CD4-positive, alpha-beta T cell (primary cell): ENCODE measurements around the gene CPNE8. TPM values are rescaled to one million over a fixed set of nuclear protein-coding genes. Genes with fewer than 3 reads are reported as not detected.

ENCODE experiments used
- ATAC-seq: fragments of 200-7000 bp; cut with Tn5 transposase; one replicate; pipeline ENCODE4 v1.10.0; 2022; ENCODE audit warnings: mild to moderate bottlenecking; ENCODE audit not compliant: poor library complexity
- CTCF ChIA-PET: fragments of 350-600 bp; sonication (Branson Sonifier 250); formaldehyde crosslinking; loops from one replicate; lab custom pipeline; 2021; ENCODE audit warnings: antibody characterized with exemption, inconsistent platforms; lab: Charles Lee
- POLR2A ChIA-PET: fragments of 350-600 bp; sonication (Branson Sonifier 250); formaldehyde crosslinking; loops from one replicate; lab custom pipeline; 2021; ENCODE audit warnings: antibody characterized with exemption, inconsistent platforms; lab: Charles Lee
- DNase-seq, 14 experiments: peaks; one replicate each; pipeline ENCODE4 v3.0.0-alpha.2; 2013 to 2020; ENCODE audit warnings: mixed read lengths in 2 of 14
- H3K27ac ChIP-seq, 2 donors: one replicate each; pipeline versions ENCODE4 v1.5.1 to v1.7.0; 2013; ENCODE audit warnings: low read length in 2 of 2, low read depth in 1 of 2, mild to moderate bottlenecking in 1 of 2
- H3K27me3 ChIP-seq, 2 experiments: 1 replicate in 1 of 2; 2 replicates in 1 of 2; pipeline versions ENCODE4 v1.6.1 to v1.7.0; 2013; ENCODE audit warnings: low read length in 2 of 2, control low read depth in 1 of 2, mild to moderate bottlenecking in 1 of 2, moderate library complexity in 1 of 2; ENCODE audit not compliant: insufficient read depth in 2 of 2, control insufficient read depth in 1 of 2
- H3K36me3 ChIP-seq: one replicate; pipeline ENCODE4 v1.6.1; 2013; ENCODE audit warnings: low read length, control low read depth; ENCODE audit not compliant: insufficient read depth
- H3K4me1 ChIP-seq: one replicate; pipeline ENCODE4 v1.6.1; 2013; ENCODE audit warnings: low read length, control low read depth; ENCODE audit not compliant: insufficient read depth
- H3K4me3 ChIP-seq: one replicate; pipeline ENCODE4 v1.5.1; 2013; ENCODE audit warnings: mild to moderate bottlenecking, low read length, moderate library complexity
- H3K9me3 ChIP-seq, 2 experiments: 1 replicate in 1 of 2; 2 replicates in 1 of 2; pipeline versions ENCODE4 v1.6.1 to v1.7.0; 2013; ENCODE audit warnings: low read length in 2 of 2, mild to moderate bottlenecking in 2 of 2, control low read depth in 1 of 2, moderate library complexity in 1 of 2; ENCODE audit not compliant: control insufficient read depth in 1 of 2, insufficient read depth in 1 of 2
- H3K27ac Mint-ChIP-seq: one replicate; pipeline ENCODE4 v1.8.0; 2020; ENCODE audit warnings: mixed read lengths
- H3K27me3 Mint-ChIP-seq: one replicate; pipeline ENCODE4 v1.8.0; 2021; ENCODE audit warnings: mixed read lengths
- H3K36me3 Mint-ChIP-seq: one replicate; pipeline ENCODE4 v1.8.0; 2021; ENCODE audit warnings: low read depth, mixed read lengths
- H3K4me1 Mint-ChIP-seq: one replicate; pipeline ENCODE4 v1.8.0; 2021; ENCODE audit warnings: low read depth, mixed read lengths
- H3K4me3 Mint-ChIP-seq: one replicate; pipeline ENCODE4 v1.8.0; 2020; ENCODE audit warnings: mild to moderate bottlenecking, mixed read lengths
- H3K9me3 Mint-ChIP-seq: one replicate; pipeline ENCODE4 v1.8.0; 2020; ENCODE audit warnings: mixed read lengths
- intact Hi-C, 2 experiments: fragments of 100-400 bp; cut with DNase I in 1 of 2; cut with micrococcal nuclease in 1 of 2; formaldehyde crosslinking; loops; one replicate each; pipeline versions ENCODE4 v1.15.1 to v1.9.0; 2023 to 2025; cut with DNase I, micrococcal nuclease
- total RNA-seq, 174 experiments: library from RNA in 2 of 174; stranded (reverse) in 2 of 174; gene quantifications; one replicate each; pipeline ENCODE4 v1.2.3 and lab custom pipeline; 2021 to 2026
- TF ChIP-seq, protein P1 (sequence below): fragments of 200-600 bp; IDR thresholded peaks from one replicate; pipeline ENCODE4 v1.8.0; 2022; ENCODE audit warnings: antibody characterized with exemption, mild to moderate bottlenecking

The CPNE8 gene
- total RNA-seq, 2 experiments from 2014 or later: 2.7 to 3.6 TPM

DNA sequence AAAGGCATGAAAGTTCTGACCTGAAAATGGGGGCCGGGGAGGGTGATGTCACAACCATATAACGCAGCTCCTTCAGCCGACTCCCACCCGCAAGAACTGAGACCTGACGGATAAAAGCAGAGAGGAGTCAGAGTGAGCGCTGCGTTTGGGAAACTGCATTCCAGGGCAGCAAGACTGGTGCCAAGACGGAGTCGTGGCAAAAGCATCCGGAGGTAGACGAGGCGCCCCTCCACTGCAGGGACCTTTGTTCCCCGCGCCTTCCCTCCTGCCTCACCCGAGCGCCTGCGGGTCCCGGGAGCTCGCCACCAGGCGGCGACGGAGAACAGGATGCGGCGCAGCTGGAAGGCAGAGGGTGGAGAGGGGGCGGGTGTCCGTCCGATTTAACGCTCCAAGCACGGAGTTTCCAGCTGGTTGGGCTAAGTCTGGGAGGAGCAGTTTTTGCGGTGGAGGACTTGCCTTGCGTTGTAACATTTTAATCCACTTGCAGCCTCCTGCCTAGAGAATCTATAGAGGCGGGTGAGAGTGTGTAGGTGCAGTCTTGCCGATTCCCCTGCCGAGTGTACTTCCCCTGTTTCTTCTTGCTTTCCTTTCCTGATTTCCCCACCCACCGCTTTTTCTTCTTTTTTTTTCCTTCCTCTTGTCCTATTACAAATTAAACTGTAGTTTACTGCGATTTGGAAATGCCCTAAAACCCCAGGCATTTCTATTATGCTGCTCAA lies 1.2 kb upstream of the CPNE8 start:
- Mint-ChIP-seq H3K9me3 (no peaks in the 10 kb centered on the region), H3K27me3 (peaks cover 23% of the 10 kb centered on the region), H3K27ac (peak overlapping the region; percentile 42), H3K36me3 (peaks cover 6% of the 10 kb centered on the region), H3K4me3 (peak overlapping the region; percentile 92), H3K4me1 (peaks cover 35% of the 10 kb centered on the region)
- Histone ChIP-seq H3K36me3 (no peaks in the 10 kb centered on the region), H3K27ac (no peak overlapping the region), H3K4me1 (peaks cover 8% of the 10 kb centered on the region), H3K27me3 (peaks cover 0 to 8% of the 10 kb centered on the region in 2 experiments), H3K4me3 (peak overlapping the region; percentile 88), H3K9me3 (peaks cover 0 to 23% of the 10 kb centered on the region in 2 experiments)
- intact Hi-C loops: loop anchor here in 1 of 2 experiments (10.0 kb wide), 1 partner anchor 592 kb away; the partner anchor contains the start of gene ALG10B
- ChIA-PET POLR2A (interaction anchor here (1.1 kb wide), 1 partner anchor 1099 kb away, joined by 3 read pairs; no protein-coding TSS in a partner anchor), CTCF (interaction anchor here (1.0 kb wide), 1 partner anchor 590 kb away, joined by 3 read pairs; the partner anchor contains the start of gene ALG10B)
- DNase-seq (peak; percentile 22 to 80 (median 49)), ATAC-seq (peak; percentile 75)
- TF ChIP-seq, protein P1, sequence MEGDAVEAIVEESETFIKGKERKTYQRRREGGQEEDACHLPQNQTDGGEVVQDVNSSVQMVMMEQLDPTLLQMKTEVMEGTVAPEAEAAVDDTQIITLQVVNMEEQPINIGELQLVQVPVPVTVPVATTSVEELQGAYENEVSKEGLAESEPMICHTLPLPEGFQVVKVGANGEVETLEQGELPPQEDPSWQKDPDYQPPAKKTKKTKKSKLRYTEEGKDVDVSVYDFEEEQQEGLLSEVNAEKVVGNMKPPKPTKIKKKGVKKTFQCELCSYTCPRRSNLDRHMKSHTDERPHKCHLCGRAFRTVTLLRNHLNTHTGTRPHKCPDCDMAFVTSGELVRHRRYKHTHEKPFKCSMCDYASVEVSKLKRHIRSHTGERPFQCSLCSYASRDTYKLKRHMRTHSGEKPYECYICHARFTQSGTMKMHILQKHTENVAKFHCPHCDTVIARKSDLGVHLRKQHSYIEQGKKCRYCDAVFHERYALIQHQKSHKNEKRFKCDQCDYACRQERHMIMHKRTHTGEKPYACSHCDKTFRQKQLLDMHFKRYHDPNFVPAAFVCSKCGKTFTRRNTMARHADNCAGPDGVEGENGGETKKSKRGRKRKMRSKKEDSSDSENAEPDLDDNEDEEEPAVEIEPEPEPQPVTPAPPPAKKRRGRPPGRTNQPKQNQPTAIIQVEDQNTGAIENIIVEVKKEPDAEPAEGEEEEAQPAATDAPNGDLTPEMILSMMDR: peak; percentile 66

DNA sequence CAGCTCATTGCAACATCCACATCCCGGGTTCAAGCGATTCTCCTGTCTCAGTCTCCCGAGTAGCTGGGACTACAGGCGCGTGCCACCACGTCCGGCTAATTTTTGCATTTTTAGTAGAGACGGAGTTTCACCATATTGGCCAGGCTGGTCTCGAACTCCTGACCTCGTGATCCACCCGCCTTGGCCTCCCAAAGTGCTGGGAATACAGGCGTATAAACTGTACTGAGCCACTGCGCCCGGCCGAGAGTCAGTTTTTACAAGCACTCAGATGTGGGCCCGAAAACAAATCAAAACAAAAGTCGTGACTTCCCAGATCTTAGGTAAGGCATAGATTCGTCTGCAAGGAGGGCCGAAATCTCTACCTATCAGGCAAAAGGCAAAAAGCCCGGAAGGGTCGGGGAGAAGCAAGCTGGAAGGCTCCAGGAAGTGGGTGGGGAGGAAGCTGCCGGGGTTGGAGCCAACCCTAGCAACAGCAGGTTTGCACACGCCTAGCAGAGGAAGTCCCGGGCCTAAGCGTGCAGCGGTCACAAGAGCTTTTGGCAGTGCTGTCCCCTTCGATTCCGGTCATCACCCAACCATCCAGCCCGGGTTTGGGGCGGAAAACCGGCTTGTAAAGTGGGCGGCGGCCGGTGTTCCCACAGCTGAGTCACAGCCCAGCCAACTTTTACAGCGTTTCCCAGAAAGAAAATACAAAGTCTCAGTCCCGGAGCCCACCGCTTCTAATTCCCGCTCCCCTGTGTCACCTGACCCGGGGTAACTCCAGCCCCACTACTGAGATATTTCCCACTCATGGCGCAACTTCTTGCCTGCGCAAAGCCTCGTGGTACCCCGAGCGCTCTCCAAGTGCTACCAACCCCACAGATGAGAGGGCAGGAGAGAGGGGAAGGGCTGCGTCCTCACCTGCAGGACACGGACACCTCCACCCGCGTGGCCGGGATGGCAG lies 583 bp downstream of the CPNE8 start:
- DNase-seq (peak in 13 of 14 experiments; percentile 7 to 79 (median 25)), ATAC-seq (peak; percentile 56)
- H3K27me3 ChIP-seq: peaks cover 0 to 8% of the 10 kb centered on the region in 2 experiments
- intact Hi-C loops: loop anchor here in 1 of 2 experiments (10.0 kb wide), 1 partner anchor 590 kb away; the partner anchor contains the start of gene ALG10B
- peaks cover 8% of the 10 kb centered on the region for H3K4me1 ChIP-seq
- TF ChIP-seq, protein P1: no peak
- peaks cover 0 to 23% of the 10 kb centered on the region in 2 experiments for H3K9me3 ChIP-seq
- H3K36me3 Mint-ChIP-seq: peaks cover 6% of the 10 kb centered on the region
- peaks cover 35% of the 10 kb centered on the region for H3K4me1 Mint-ChIP-seq
- peak overlapping the region; percentile 32 to 68 for H3K27ac ChIP-seq
- CTCF ChIA-PET: no interaction called here
- POLR2A ChIA-PET: interaction anchor here (1.3 kb wide), 1 partner anchor 9 kb away, joined by 3 read pairs; no protein-coding TSS in a partner anchor
- H3K4me3 ChIP-seq: peak overlapping the region; percentile 88
- peaks cover 18% of the 10 kb centered on the region for H3K27me3 Mint-ChIP-seq
- no peaks in the 10 kb centered on the region for H3K9me3 Mint-ChIP-seq
- H3K27ac Mint-ChIP-seq: peak overlapping the region; percentile 78
- H3K36me3 ChIP-seq: no peaks in the 10 kb centered on the region
- H3K4me3 Mint-ChIP-seq: peak overlapping the region; percentile 94

GRCh38 chr12:38903596-38903995 lies 1.8 kb downstream of the CPNE8 start:
- ChIA-PET POLR2A (no interaction called here), CTCF (interaction anchor here (0.6 to 1.2 kb wide), 2 partner anchors 9 to 128 kb away, joined by 3 read pairs; no protein-coding TSS in a partner anchor)
- Mint-ChIP-seq H3K27ac (peak overlapping the region; percentile 36), H3K27me3 (peaks cover 10% of the 10 kb centered on the region), H3K4me1 (peaks cover 35% of the 10 kb centered on the region), H3K4me3 (peak overlapping the region; percentile 94), H3K9me3 (no peaks in the 10 kb centered on the region), H3K36me3 (peaks cover 6% of the 10 kb centered on the region)
- Histone ChIP-seq H3K36me3 (no peaks in the 10 kb centered on the region), H3K9me3 (peaks cover 0 to 23% of the 10 kb centered on the region in 2 experiments), H3K4me3 (no peak overlapping the region), H3K27me3 (peaks cover 0 to 4% of the 10 kb centered on the region in 2 experiments), H3K4me1 (peaks cover 8% of the 10 kb centered on the region), H3K27ac (peak overlapping the region in 1 of 2 donors; percentile 24)
- intact Hi-C loops: loop anchor here in 1 of 2 experiments (10.0 kb wide), 1 partner anchor 589 kb away; the partner anchor contains the start of gene ALG10B
- TF ChIP-seq, protein P1: no peak
- no peak for ATAC-seq
- DNase-seq: no peak
